Urothelium cell line (cell line): Measurements from ENCODE around the gene LMNA.
"Not testable (repeated sequence)": the region's sequence is repeated elsewhere in the genome, so short reads cannot be mapped to it uniquely, and the experiment has no call there.

Experiments used
- DNase-seq: peaks from one replicate; pipeline ENCODE4 v3.0.0; 2011; ENCODE audit warnings: low spot score, mixed read lengths
- FAIRE-seq: peaks from 2 replicates; lab custom pipeline; 2011; peaks lifted over from hg19 to GRCh38; lab: Jason Lieb, UNC

LMNA gene

DNA sequence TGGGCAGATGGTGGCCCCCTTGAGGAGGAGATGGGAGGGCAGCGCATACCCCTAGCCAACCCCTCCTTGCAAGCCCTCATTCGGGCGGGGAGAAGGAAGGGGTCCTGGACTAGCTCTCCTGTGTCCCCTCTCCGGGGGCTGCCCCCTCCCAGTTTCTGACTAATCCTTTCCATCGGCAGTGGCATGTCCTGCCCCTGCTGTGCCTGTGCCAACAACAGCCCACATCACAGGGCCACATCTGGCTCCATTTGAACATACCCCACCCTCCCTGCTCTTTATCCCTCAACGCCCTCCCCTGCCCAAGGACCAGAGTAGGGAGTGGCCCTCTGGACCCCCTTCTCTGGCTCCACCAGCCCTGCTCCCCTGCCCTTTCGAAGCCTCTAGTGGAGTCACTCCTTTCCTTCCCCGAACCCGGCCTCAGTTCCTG is 11.0 kb upstream of the LMNA start:
- DNase-seq = no peak
- no peak for FAIRE-seq

DNA sequence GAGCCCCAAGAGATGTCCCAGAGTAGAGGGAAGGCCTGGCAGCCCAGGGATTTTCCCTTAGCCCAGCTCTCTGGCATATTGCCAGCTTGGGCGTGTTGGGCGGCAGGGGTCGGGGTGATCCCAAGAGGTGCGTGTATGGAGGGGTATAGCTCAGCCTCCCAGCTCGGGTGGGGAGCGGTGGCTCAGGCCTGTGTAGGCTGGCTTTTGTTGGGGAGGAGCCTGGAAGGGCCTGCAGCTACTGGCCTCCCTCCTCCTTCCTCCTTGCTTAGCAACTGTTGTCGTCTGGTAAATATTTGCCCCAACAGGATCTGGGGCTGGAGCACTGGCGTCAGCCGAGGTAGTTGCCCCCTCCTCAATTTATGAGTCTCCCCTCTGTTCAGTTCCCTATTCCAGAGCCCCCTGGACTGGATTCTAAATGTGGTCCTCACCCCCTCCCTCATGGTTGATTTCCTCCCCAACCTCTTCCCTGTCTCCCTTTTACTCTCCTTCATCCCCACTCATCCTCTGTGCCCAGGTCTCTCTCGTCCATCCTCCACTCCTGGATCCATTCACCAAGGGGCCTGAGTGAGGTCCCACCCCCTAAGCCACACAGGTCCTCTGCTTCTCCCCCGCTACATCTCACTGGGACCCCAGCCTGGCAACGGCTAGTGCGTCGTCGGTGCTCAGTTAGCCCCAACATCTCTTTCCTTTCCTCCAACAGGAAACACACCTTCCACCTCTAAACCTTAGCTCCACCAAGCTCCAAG is 10.3 kb upstream of the LMNA start:
- no peak for DNase-seq

DNA sequence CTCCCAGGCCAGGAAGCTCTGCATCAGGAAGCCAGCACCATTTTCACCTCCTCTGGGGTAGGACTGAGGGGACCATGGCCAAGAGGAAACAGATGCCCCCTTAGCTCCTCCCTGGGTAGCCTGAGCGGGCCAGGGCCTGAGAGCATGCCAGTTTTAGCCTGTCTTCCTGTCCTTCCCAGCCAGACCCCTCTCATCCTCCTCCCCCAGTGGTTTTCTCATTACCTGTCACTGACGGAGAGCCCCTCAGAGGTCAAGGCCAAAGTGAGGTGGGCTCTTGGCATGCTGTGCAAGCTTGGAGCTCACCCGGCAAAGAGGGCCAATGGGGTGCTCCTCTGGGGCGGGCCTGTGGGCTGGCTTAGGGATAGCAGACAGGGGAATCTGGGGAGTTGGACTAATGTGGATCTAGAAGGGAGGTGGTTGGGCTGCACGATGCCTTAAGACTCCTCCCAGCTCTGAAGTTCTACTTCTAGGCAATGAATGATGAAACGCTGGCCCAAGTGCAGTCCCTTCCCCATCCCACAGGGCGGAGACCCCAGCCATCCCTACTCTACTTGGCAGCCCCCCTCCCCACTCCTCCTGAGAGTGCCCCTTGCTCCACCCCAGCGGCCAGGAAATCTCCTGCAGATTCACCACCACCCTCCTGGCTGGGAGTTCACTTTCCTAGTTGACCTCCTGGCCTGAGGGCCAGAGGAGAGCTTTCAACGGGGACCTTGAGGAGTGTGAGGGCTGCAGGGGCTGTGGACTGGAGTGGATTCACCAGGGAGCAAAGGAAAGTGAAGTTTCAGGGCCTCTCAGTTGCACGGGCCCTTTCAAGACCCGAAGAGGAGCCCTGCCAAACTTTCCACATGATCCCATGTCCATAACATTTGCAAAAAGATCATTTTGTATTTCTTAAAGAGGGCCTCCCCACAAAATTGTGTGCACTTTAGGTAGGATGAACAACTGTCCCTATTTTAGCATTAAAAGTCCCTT is 9.4 kb upstream of the LMNA start:
- FAIRE-seq = no peak
- DNase-seq = no peak

More for the DNA sequence above, 10.3 kb upstream of the LMNA start:
- FAIRE-seq = no peak

DNA sequence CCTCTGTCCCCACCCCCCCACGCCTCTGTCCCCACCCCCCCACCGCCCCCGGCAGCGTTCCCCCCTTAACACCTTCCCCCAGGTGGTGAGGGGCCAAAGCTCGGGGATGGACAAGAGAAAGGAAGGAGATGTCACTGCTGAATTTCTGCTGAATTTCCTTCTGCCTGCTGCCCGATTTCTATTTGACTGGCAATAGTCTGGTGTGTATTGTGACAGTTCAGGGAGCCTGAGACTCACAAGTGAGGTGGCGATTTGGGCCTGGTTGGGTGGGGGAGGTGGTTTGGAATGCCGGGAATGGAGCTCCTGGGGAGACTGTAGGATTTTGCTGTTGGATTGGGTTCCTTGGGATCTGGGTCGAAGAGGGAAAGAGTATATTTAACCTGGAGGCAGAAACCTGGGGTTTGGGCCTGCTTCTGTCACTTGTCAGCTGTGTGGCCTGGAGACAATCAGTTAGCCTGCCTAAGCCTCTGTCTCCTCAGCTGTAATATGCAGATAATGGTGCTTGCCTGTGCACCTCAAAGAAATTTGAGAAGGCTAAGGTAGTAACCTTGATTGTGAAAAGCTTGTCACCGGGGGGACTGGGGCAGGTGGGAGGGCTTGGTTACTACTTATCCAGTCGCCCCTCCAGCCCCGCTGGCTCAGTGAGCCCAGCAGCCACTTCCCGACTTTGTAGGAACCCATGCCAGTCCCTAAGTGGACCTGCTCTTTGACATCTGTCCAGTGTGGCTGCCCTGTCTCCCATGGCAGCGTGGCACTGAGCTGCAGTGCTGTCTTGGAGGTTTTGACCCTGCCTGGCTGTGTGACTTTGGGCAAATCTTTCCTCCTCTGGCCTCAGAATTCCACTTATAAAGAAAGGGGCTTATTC is 7.7 kb upstream of the LMNA start:
- no peak for DNase-seq

DNA sequence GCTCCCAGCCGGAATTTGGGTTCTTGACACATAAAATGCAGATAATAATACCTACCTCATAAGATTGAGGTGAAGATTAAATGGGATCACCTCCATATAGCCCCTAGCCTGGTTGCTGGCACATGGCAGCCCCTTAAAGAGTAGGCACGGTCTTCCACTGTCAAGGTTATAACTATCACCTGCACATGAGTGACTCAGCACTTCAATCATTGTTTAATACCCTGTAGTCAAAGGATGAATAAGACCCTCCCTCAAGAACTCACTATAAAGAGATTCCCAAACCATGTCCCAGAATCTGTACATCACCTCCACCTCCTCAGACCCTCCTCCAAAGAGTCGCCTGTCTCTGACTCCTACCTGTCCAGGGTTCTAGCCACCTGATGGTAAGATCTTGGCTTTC is 6.5 kb upstream of the LMNA start:
- FAIRE-seq = no peak
- no peak for DNase-seq

More for the DNA sequence above, 7.7 kb upstream of the LMNA start:
- FAIRE-seq = no peak

DNA sequence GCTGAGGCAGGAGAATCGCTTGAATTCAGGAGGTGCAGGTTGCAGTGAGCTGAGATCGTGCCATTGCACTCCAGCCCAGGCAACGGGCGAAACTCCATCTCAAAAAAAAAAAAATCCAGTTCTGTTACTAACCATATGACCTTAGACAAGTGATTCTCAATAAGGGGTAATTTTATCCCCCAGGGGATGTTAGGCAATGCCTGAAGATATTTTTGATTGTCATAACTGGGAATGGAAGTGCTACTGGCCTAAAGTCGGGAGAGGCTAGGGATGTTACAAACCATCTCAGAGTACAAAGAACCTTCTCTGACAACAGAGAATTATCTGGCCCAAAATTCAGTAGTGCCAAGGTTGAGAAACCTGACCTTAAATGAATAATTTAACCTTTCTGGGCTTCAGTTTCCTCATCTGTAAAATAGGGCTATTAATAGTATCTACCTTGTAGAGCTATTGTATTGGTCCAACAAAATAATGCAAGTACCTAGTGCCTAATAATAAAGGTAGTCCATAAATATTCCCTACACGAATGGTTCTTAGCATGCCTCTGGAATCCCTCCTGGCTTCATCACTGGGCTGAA is 5.8 kb upstream of the LMNA start:
- FAIRE-seq (no peak), DNase-seq (no peak)

DNA sequence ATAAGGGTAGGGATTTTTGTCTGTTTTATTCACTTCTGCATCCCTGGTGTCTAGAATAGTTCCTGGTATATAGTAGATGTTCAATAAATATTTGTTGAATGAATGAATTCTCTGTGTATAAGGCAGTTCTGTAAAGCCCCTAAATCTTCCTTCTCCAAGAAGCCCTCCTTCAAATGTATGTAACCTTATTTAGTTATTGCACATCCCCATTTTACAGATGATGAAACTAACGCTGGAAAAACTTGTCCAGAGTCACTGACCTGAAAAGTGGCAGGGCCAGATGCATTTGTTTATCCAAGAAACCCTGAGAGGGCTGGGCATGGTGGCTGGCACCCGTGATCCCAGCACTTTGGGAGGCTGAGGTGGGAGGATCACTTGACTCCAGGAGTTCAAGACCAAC is 4.3 kb upstream of the LMNA start:
- DNase-seq (no peak), FAIRE-seq (no peak)

DNA sequence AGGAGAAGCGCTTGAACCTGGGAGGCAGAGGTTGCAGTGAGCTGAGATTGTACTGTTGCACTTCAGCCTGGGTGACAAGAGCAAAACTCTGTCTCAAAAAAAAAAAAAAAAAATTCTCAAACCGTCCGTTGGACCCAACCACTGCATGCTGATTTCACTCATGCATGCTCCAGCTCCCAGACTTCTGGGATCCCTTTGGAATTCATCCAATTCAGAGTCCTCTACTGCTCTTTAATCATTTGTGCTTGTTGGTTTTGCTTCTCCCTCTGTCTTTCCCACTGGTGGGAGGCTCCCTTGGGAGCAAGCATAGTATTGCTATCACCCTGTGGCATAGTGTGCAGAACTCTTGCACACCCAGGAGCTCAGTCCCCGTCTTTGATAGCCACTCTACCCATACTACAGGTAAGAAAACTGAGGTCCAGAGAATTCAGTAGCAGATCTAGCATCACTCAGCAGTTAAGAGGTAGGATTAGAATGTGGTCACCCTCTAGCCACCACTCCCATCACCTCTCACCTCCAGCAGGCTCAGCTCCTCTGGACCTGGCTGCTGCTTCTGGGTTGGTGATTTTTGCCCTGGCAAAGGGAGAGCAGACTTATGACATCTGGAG is 3.1 kb upstream of the LMNA start:
- FAIRE-seq (no peak), DNase-seq (no peak)

DNA sequence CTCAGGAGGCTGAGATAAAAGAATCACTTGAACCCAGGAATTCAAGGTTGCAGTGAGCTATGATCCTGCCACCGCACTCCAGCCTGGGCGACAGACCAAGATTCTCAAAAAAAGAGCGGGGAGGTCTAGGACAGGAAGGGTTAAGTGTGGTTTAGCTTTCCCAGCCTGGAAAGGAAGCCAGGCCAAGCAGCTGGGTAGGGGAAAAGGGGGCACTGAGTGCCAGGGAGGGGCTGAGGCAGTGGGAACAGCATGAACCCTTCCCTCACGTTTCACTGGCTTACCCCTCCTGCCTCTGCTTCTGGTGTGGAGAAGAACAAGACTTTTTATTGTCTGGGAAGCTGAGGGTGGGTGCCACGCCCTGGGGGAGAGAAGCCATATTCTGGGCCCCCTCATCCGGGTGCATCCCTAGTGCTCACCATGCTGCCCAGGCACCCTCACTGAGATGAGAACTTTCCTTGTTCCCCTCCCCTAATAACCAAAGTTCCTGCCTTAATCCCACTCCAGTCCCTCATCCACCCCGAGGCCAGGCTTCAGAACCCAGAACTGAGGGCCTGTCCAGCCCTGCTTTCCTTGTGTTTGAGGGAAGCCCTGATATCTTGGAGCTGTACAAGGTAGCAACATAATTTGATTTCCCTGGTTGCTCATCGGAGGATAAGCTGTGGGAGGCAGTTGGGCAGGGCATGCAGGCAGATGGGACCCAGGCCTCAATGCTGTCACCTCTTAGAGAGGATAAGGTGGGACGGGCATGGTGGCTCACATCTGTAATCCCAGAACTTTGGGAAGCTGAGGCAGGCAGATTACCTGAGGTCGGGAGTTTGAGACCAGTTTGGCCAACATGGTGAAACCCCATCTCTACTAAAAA is 2.0 kb upstream of the LMNA start:
- DNase-seq (no peak), FAIRE-seq (no peak)

DNA sequence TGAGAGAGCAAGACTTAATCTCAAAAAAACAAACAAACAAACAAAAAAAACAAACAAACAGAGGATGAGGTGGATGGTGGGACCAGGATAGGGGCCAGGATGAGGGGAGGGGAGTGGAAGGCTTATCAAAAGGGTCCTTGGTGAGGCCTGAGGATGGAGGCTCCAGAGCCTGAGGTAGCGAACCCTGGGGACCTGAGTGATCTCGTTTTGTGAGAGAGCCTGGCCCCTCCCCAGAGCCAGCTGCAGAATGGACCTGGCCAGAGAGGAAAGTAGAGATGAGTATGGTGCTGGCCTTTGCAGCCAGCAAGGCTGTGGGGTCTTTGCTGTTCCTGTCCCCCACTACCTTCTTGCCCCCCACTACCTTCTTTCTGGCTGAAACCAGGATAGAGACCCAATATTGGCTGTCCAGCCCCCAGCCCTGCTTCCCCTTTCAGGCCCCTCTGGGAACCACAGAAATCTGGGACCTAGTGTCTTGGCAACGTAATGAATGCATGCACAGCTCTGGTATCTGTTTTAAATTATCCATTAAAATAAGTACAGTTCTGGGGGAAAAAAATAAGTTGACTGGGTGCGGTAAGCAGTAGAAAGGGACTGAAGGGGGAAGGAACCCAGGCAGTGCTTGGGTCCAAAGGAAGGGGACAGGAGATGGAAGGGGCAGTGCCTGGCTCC is 1.1 kb upstream of the LMNA start:
- FAIRE-seq (no peak), DNase-seq (no peak)

DNA sequence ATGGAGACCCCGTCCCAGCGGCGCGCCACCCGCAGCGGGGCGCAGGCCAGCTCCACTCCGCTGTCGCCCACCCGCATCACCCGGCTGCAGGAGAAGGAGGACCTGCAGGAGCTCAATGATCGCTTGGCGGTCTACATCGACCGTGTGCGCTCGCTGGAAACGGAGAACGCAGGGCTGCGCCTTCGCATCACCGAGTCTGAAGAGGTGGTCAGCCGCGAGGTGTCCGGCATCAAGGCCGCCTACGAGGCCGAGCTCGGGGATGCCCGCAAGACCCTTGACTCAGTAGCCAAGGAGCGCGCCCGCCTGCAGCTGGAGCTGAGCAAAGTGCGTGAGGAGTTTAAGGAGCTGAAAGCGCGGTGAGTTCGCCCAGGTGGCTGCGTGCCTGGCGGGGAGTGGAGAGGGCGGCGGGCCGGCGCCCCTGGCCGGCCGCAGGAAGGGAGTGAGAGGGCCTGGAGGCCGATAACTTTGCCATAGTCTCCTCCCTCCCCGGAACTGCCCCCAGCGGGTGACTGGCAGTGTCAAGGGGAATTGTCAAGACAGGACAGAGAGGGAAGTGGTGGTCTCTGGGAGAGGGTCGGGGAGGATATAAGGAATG is 505 bp downstream of the LMNA start:
- no peak for DNase-seq
- no peak for FAIRE-seq

DNA sequence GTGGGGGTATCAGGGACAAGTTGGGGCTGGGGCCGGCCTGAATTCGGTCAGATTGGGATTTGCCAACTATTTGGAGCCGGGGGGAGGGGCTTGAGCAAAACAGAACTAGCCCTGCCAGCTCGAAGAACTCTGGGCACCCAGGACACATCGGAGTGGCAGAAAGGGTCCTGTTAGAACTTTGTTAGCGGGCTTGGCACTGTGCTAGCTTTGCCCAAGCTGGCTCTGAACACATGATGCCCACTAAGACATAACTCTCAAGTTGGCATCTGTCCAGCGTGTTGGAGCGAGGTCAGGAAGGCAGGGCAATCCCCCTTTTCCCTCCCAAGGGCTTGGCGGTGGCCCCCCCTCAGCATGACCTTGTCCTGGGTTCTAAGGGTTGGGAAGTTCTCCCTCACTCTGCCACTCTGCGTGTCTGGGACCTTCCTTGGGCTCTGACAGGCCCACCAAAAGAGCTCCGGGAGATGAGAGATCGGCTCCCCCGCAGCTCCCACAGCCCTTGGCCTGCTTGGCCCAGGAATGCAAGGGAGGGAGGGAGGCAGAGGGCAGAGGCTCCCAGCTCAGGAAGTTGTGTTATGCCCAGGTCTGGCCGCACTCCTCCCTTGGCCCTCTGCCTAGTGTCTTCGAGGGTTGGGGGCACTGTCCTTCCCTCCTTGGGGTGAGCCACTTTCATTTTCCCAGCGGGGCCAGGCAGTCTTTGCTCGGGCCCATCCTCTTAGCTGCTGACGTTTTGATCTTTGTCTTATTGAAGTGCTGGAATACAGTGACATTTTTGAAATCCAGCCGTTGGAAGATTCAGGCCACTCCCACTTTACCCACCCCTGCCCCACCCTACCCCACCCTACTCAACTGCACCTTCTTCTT is 1.2 kb downstream of the LMNA start:
- DNase-seq (peak; percentile 63), FAIRE-seq (no peak)

DNA sequence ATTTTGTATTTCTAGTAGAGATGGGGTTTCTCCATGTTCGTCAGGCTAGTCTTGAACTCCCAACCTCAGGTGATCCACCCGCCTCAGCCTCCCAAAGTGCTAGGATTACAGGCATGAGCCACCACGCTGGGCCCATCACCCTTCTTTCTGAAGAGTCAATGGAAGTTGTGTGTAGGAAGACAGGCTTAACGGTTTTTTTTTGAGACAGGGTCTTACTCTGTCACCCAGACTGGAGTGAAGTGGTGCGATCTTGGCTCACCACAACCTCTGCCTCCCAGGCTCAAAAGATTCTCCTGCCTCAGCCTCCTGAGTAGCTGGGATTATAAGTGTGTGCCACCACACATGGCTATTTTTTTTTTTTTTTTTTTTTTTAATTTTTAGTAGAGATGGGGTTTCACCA is 2.2 kb downstream of the LMNA start:
- DNase-seq, FAIRE-seq: not testable (repeated sequence)

DNA sequence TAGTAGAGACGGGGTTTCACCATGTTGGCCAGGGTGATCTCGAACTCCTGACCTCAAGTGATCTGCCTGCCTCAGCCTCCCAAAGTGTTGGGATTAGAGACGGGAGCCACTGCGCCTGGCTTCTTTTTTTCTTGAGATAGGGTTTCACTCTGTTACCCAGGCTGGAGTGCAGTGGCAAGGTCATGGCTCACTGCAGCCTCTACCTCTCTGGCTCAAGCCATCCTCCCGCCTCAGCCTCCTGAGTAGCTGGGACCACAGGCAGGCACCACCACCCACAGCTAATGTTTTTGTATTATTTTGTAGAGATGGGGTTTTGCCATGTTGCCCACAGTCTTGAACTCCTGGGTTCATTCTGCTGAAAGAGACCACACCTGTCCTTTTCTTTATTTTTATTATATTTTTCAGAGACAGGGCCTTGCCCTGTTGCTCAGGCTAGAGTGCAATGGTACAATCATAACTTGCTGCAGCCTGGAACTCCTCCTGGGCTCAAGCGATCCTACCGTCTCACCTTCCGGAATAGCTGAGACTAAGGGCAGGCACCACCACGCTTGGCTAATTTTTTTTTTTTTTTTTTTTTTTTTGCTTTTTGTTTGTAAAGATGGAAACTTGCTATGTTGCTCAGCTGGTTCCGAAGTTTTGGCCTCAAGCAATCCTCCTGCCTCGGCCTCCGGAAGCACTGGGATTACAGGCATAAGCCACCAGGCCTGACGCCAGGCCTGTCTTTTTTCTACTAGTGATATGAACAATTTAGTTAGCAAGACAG is 3.1 kb downstream of the LMNA start:
- FAIRE-seq = no peak
- DNase-seq = no peak

DNA sequence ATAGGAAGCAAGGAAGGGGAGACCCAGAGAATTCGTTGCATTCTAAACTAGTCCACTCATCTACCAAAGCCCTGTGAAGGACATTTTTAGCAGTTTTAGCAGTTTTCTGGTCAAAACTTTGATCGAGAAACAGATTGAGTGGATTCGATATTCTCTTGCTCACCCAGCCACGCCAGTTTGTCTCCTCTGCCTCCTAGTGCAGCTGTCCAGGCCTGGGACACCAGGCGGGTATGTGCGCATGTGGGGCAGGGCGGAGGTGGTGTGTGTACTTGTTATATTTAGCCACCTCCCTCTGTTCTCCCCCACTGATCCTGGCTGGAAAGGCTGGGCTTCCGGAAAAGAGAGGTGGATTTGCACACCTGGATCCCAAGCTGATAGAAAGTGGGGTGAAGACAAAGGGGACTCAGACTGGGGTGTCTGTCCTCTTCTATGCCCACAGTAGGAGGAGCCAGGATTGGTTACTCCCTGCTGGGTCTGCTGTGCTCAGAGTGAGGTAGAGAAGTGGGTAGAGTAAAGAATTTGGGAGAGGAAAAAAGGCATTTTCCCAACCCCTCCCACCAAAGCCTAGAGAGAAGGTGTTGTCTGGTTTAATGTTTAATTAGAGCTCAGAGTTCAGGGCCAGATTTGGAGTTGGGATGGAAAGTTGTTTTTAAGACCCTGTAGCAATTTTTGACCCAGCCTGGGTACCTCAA is 3.8 kb downstream of the LMNA start:
- FAIRE-seq (no peak), DNase-seq (no peak)
